Vein endothelial cell (primary cell): ENCODE results near the gene TMEM222. TPM values are rescaled to one million over a fixed set of nuclear protein-coding genes. Genes with fewer than 3 reads are reported as not detected.

ENCODE experiments used
- small RNA-seq: library from RNA; depleted of rRNA; stranded (forward); fragments of <200 nt; gene quantifications from one replicate; pipeline ENCODE3, GENCODE V24; 2012
- total RNA-seq: library from RNA; depleted of rRNA; stranded (reverse); fragments of >200 nt; gene quantifications from 2 replicates; pipeline ENCODE4 v1.2.3, GENCODE V29; 2012

Gene TMEM222, protein sequence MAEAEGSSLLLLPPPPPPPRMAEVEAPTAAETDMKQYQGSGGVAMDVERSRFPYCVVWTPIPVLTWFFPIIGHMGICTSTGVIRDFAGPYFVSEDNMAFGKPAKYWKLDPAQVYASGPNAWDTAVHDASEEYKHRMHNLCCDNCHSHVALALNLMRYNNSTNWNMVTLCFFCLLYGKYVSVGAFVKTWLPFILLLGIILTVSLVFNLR
- total RNA-seq = 29.4 and 41.2 TPM in 2 replicates

DNA sequence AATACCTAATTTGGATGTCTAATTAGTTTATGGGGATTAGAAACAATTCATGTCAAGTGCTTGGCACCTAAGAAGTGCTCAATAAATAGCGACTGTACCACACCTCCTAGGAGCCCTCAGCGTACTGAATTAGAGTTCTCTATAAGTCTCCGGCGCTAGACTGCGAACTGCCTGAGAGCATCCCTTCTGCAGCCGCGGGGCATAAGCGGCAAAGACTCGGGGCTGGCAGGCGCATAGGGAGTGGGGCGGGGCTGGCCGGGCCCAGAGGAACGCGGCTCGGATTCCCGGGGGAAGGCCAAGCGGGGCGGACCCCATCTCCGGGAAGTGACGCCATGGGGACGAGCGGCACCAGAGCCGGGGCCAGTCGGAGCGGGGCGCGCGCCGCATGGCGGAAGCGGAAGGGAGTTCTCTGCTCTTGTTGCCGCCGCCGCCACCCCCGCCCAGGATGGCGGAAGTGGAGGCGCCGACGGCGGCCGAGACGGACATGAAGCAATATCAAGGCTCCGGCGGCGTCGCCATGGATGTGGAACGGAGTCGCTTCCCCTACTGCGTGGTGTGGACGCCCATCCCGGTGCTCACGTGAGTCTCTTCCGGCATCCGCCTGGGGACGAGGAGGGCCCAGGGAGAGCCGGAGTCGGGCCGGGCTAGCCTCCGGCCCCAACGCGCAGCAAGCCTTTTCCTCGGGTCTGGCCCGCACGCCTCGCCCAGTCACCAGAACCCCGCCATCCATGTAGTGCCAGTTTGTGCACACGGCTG lies at the start of gene TMEM222:
Gene TMEM222 (plus strand): TSS at position 351 of the 756 bp plus-strand sequence. CDS start 35 bp downstream, at position 386.

DNA sequence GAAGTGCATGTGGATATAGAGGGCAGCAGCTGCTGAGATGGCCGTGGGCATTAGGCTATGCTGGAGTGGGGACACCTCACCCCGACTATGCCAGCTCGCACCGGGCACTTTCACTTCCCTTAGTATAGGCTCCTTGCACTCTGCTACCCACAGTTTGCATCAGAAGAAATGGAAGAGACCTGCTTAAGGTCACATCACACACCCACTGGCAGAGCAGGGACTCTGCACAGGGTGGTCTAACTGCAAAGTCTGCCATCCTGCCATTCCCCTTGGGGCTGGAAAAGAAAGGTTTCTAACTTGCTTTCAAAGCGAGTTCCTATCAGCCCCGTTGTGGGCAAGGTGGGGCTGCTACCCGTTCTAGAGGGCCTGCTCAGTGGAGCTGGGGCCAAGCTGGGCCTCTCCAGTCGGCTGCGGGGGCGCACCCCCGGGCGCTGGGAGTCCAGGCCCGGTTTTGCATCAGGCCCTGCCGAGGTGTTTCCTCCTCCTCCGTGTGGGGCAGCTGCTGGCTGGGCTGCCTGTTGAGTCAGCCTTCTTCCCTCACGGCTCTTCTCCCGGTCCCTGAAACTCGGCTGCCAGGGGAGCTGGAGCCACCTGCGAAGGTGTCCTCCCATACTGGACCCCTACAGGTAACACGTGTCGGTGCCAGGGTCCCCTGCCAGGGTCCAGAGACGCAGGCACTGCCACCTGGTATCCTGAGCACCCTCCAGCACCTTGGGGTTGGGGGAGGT lies 19.7 kb downstream of the TMEM222 start, which contains the start of gene SYTL1:
Gene SYTL1 (plus strand): TSS at position 498 of the 728 bp plus-strand sequence. CDS start 3,313 bp downstream, outside the sequence.

DNA sequence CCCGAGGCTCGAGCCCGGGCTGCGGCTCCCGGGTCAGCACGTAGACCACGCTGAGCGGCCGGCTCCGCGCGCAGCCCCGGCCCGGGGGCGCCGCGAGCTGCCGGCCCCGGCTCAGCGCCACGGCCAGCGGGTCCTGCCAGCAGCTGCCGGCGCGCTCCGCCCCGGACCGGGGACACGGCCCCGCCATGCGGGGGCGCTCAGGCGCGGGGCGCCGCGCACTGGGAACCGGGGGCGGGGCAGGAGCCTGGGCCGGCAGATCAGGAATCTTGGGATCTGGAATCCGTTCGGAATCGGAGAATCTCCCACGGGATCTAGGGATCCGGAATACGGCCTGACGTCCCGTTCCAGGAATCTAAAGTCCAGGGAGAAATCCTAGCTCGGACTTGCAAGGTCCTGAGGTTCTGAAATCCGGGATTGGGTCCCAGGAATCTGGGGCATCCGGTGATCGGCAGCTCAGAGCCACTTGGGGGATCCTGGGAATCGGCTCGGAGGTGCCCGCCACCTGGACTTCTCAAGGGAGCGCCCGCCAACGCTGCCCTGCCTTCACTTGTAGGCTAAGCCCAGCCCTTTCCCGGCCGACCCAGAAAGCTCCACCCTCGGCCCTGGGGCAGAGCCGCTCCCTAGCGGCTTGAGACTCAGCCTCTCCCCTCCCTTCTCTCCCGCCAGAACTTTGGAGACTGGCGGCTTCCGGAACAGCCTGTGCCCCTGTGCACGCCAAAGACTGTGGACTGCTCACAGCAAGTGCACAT lies 44.6 kb downstream of the TMEM222 start, which contains the start of gene MAP3K6:
Gene MAP3K6 (minus strand): TSS at position 551 of the 749 bp plus-strand sequence. CDS start 364 bp downstream, at position 187.

DNA sequence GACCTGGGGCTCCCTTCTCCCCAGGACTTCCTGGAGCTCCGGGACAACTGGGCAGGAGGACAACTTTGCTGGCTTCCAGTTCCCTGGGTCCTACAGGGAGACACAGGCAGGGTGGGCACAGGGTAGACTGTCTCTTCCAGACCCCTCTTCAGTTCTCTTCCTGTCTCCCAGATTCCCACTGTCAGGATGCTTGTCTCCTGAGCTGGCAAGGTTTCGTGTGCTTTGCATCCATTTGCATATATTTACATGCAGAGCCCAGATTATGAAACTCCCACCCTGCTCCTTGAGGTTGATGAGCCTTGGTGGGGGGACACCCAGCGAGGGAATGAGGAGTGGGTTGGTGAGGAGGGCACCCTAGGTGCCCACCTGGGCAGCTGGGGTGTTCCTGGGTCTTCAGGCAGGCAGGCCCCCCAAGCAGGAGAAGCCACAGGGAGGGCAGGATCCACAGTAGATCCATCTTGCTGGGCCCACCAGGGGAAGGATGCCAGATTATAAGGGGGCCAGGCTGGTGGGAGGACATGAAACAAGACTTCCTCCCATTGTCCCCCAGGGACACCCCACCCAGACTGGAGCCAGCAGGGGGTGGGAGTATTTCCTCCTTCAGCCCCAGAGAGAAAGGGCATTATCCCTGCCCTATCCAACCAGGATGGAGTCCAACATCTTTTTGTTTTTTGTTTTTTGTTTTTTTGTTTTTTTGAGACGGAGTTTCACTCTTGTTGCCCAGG lies 52.6 kb downstream of the TMEM222 start, which contains the start of gene FCN3:
Gene FCN3 (minus strand): TSS at position 463 of the 725 bp plus-strand sequence. CDS start 6 bp downstream, at position 457.

DNA sequence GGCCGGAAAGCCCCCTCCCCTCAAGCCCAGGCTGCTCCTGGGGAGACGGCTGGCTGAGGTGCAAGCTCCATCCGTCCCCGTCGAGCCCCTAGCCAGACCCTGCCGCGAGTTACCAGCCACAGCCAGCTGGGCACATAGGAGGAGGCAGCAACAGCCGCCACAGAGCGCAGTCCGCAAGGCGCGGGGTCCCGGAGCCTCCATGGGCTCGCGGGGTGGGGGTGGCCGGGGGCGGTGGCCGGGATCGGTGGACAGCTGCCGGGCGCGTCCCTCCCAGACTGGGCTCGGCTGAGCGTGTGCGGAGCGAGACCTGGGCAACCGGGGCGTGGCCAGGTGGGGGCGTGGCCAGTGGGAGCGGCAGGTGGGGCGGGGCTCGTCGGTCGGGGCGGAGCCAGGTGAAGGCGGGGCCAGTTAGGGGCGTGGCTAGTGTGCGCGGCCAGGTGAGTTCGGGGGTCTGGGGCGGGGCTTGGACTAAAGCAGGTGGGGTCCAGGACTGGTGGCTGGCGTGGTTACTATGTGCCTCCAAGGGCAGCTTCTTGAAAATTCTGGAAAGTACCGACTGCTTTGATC lies 61.2 kb downstream of the TMEM222 start, which contains the start of gene CD164L2:
Gene CD164L2 (minus strand): TSS at position 295 of the 567 bp plus-strand sequence. CDS start 94 bp downstream, at position 201.

Small RNA genes within 50 kb of the gene (small RNA-seq; reads per million reads assigned to genes)
- gene RNU6-48P = 0.37 reads per million, percentile 18 among the genes with 10 or more reads in this experiment

Other genes with a start within 250 kb of the TMEM222 start
- 12.7 and 13.0 TPM in 2 replicates for gene SLC9A1, start 167.0 kb upstream of the TMEM222 start, total RNA-seq
- gene WDTC1, start 87.5 kb upstream of the TMEM222 start, total RNA-seq = 22.4 and 30.4 TPM in 2 replicates
- gene SYTL1, start 19.9 kb downstream of the TMEM222 start, total RNA-seq = under 0.01 and 0.10 TPM in 2 replicates
- gene MAP3K6, start 44.8 kb downstream of the TMEM222 start, total RNA-seq = 13.4 and 16.9 TPM in 2 replicates
- 0.33 and 0.48 TPM in 2 replicates for gene FCN3, start 52.7 kb downstream of the TMEM222 start, total RNA-seq
- not detected in 2 replicates for gene CD164L2, start 61.2 kb downstream of the TMEM222 start, total RNA-seq
- 0.98 and 2.6 TPM in 2 replicates for gene GPR3, start 70.5 kb downstream of the TMEM222 start, total RNA-seq
- gene WASF2, start 168.0 kb downstream of the TMEM222 start, total RNA-seq = 57.8 and 64.7 TPM in 2 replicates